SK-N-SH treated with all-trans-retinoic acid at 6 μM for 48 hours (cell line): ENCODE measurements around the gene NATD1.

Experiments
- ARNTL ChIP-seq: fragments of 450-650 bp; formaldehyde crosslinking; IDR thresholded peaks from 2 replicates; pipeline ENCODE4 v1.5.0; 2020; ENCODE audit warnings: low read depth, mild to moderate bottlenecking, moderate library complexity, borderline replicate concordance
- CSDC2 ChIP-seq: fragments of 250-450 bp; sonication (Bioruptor Pico); IDR thresholded peaks from 2 replicates; pipeline ENCODE4 v1.5.0; 2020; ENCODE audit warnings: mild to moderate bottlenecking, moderate library complexity
- ESRRG ChIP-seq: fragments of 250-450 bp; sonication (Bioruptor Pico); IDR thresholded peaks from 2 replicates; pipeline ENCODE4 v1.6.1; 2021; ENCODE audit warnings: mild to moderate bottlenecking
- ZC3H10 ChIP-seq: fragments of 250-450 bp; sonication (Bioruptor Pico); IDR thresholded peaks from 2 replicates; pipeline ENCODE4 v1.5.1; 2021; ENCODE audit warnings: mild to moderate bottlenecking, moderate library complexity
- ZFP3 ChIP-seq: fragments of 250-450 bp; sonication (Bioruptor Pico); IDR thresholded peaks from 2 replicates; pipeline ENCODE4 v1.5.0; 2020; ENCODE audit warnings: mild to moderate bottlenecking, moderate library complexity
- ZFP30 ChIP-seq: fragments of 450-650 bp; formaldehyde crosslinking; IDR thresholded peaks from 2 replicates; pipeline ENCODE4 v1.5.0; 2022; ENCODE audit warnings: mild to moderate bottlenecking, moderate library complexity
- ZNF70 ChIP-seq: fragments of 450-650 bp; formaldehyde crosslinking; IDR thresholded peaks from 2 replicates; pipeline ENCODE4 v1.5.0; 2020; ENCODE audit warnings: mild to moderate bottlenecking, moderate library complexity
- ZNF8 ChIP-seq: fragments of 450-650 bp; formaldehyde crosslinking; IDR thresholded peaks from 2 replicates; pipeline ENCODE4 v1.5.0; 2020; ENCODE audit warnings: mild to moderate bottlenecking, moderate library complexity
- TF ChIP-seq, protein P1 (sequence below): fragments of 250-450 bp; sonication (Bioruptor Pico); IDR thresholded peaks from 2 replicates; pipeline ENCODE4 v1.8.0; 2020; ENCODE audit warnings: mild to moderate bottlenecking, moderate library complexity, borderline replicate concordance
- TF ChIP-seq, protein P2 (sequence below): fragments of 250-450 bp; sonication (Bioruptor Pico); IDR thresholded peaks from 2 replicates; pipeline ENCODE4 v1.5.1; 2020; ENCODE audit warnings: low read depth, mild to moderate bottlenecking, moderate library complexity

DNA sequence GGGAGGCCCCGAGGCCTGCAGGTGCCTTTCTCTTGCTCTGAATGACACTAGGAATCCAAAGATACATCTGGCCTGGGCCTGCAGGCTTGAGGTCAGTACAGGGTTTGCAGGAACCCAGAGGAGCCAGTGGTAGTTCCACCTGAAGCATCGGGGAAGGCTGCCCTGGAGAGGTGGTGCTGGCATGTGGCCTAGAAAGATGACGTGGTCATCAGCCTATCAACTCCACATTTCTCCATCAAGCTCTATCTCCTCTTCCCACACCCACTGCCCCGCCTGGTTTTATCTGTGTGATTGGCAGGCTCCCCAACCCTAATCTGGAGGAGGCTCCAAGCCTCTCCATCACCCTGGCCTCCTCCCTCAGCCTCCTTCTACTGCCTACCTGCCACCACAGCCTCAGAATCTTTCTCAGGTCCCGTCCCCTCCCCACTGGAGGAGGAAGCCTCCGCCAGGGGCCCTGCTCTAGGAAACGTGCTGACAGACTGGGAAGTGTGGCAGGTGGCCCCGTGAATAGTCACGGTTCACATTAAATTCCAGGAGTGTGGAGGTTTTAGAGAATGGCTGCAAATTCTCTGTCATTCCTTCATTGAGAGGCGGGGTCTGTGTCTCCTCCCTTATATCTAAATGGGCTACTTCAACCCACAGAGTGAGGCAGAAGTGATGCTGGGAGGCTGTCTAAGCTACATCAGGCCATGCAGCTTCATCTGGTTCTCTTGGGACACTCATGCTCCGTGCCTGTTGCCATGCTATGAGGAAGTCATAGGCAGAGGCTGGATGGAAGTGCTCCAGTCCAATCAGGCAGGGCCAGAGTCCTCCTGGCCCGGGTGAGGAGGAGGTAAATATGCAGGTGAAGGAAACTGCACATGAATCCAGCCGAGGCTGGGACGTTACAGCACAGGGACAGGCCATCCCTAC is 19.9 kb upstream of the NATD1 start:
- TF ChIP-seq ESRRG (CRISPR knock-in tag) (no peak), ZFP30 (CRISPR knock-in tag) (no peak), ZFP3 (no peak), ARNTL (no peak), ZNF8 (CRISPR knock-in tag) (no peak), ZC3H10 (CRISPR knock-in tag) (no peak), CSDC2 (no peak), ZNF70 (CRISPR knock-in tag) (no peak)
- TF ChIP-seq, protein P1, sequence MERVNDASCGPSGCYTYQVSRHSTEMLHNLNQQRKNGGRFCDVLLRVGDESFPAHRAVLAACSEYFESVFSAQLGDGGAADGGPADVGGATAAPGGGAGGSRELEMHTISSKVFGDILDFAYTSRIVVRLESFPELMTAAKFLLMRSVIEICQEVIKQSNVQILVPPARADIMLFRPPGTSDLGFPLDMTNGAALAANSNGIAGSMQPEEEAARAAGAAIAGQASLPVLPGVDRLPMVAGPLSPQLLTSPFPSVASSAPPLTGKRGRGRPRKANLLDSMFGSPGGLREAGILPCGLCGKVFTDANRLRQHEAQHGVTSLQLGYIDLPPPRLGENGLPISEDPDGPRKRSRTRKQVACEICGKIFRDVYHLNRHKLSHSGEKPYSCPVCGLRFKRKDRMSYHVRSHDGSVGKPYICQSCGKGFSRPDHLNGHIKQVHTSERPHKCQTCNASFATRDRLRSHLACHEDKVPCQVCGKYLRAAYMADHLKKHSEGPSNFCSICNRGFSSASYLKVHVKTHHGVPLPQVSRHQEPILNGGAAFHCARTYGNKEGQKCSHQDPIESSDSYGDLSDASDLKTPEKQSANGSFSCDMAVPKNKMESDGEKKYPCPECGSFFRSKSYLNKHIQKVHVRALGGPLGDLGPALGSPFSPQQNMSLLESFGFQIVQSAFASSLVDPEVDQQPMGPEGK, result no peak
- TF ChIP-seq, protein P2, sequence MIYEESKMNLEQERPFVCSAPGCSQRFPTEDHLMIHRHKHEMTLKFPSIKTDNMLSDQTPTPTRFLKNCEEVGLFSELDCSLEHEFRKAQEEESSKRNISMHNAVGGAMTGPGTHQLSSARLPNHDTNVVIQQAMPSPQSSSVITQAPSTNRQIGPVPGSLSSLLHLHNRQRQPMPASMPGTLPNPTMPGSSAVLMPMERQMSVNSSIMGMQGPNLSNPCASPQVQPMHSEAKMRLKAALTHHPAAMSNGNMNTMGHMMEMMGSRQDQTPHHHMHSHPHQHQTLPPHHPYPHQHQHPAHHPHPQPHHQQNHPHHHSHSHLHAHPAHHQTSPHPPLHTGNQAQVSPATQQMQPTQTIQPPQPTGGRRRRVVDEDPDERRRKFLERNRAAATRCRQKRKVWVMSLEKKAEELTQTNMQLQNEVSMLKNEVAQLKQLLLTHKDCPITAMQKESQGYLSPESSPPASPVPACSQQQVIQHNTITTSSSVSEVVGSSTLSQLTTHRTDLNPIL (CRISPR knock-in tag), result no peak
